A673 (cell line): ENCODE results near the gene FAM174B. TPM values are rescaled to one million over a fixed set of nuclear protein-coding genes. Genes with fewer than 3 reads are reported as not detected.

Experiments
- BruUV-seq: library from RNA; stranded (reverse); fragments of 400-500 nt; replicated peaks from 2 replicates; lab custom pipeline; 2021; lab: Mats Ljungman, UMichigan
- CTCF ChIA-PET: fragments of 300-600 bp; sonication (Branson Sonifier 250); formaldehyde crosslinking; loops from one replicate; lab custom pipeline; 2022; ENCODE audit warnings: antibody characterized with exemption; lab: Charles Lee
- POLR2A ChIA-PET: fragments of 300-600 bp; sonication (Branson Sonifier 250); formaldehyde crosslinking; loops from one replicate; lab custom pipeline; 2022; ENCODE audit warnings: antibody characterized with exemption; ENCODE audit not compliant: low non-redundant PET; lab: Charles Lee
- DNase-seq: peaks from one replicate; pipeline ENCODE4 v3.0.0-alpha.2; 2015; ENCODE audit warnings: low spot score
- H3K27ac ChIP-seq: fragments of 200-600 bp; sonication (generic); 2 replicates; pipeline ENCODE4 v1.5.1; 2016; ENCODE audit warnings: mixed run types, low read depth, mild to moderate bottlenecking, mixed read lengths, antibody characterized with exemption, low read length; ENCODE audit not compliant: poor library complexity, severe bottlenecking
- H3K27me3 ChIP-seq: fragments of 200-600 bp; sonication (generic); replicated peaks from 2 replicates; pipeline ENCODE4 v1.6.1; 2017; ENCODE audit warnings: mixed run types, low read depth, mild to moderate bottlenecking, mixed read lengths, antibody characterized with exemption, low read length; ENCODE audit not compliant: insufficient read depth, poor library complexity
- H3K36me3 ChIP-seq: fragments of 200-600 bp; sonication (generic); 2 replicates; pipeline ENCODE4 v1.6.1; 2016; ENCODE audit warnings: mixed run types, mild to moderate bottlenecking, mixed read lengths, antibody characterized with exemption, low read length; ENCODE audit not compliant: insufficient read depth, poor library complexity, severe bottlenecking
- H3K4me1 ChIP-seq: fragments of 200-600 bp; sonication (generic); 2 replicates; pipeline ENCODE4 v1.6.1; 2017; ENCODE audit warnings: mixed run types, mild to moderate bottlenecking, mixed read lengths, antibody characterized with exemption, low read length; ENCODE audit not compliant: insufficient read depth, poor library complexity, severe bottlenecking
- H3K4me3 ChIP-seq: fragments of 200-600 bp; sonication (generic); 2 replicates; pipeline ENCODE4 v1.5.1; 2016; ENCODE audit warnings: low read depth, mixed run types, mild to moderate bottlenecking, mixed read lengths, low read length; ENCODE audit not compliant: poor library complexity, severe bottlenecking
- H3K9me3 ChIP-seq: fragments of 200-600 bp; sonication (generic); 2 replicates; pipeline ENCODE4 v1.6.1; 2016; ENCODE audit warnings: mixed run types, low read depth, mild to moderate bottlenecking, mixed read lengths, antibody characterized with exemption, low read length; ENCODE audit not compliant: poor library complexity, severe bottlenecking
- CTCF ChIP-seq: fragments of 300-800, 200-600 bp; sonication (generic); conservative IDR thresholded peaks from 2 replicates; pipeline ENCODE4 v1.5.1; 2017; ENCODE audit warnings: low read depth, mild to moderate bottlenecking, antibody characterized with exemption, low read length, moderate library complexity, mixed read lengths
- EZH2 ChIP-seq: fragments of 200-600 bp; sonication (generic); IDR thresholded peaks from 2 replicates; pipeline ENCODE4 v1.6.1; 2017; ENCODE audit warnings: borderline replicate concordance, low read depth, mild to moderate bottlenecking, mixed read lengths, antibody characterized with exemption, low read length; ENCODE audit not compliant: poor library complexity, severe bottlenecking
- intact Hi-C: fragments of 100-400 bp; cut with micrococcal nuclease; formaldehyde crosslinking; loops from one replicate; pipeline ENCODE4 v1.10.0; 2022; ENCODE audit not compliant: unreplicated experiment
- total RNA-seq: library from RNA; stranded (reverse); gene quantifications from 2 replicates; pipeline ENCODE4 v1.2.3, GENCODE V29; 2021

Gene FAM174B
- total RNA-seq, 1 experiment from 2014 or later: 3.7 TPM

GRCh38 chr15:92670621-92671020 is 15.0 kb upstream of the FAM174B start:
- ChIA-PET POLR2A (no interaction called here), CTCF (no interaction called here)
- no peaks in the 10 kb centered on the region for H3K27me3 ChIP-seq
- H3K9me3 ChIP-seq: no peaks in the 10 kb centered on the region
- no peak overlapping the region for H3K27ac ChIP-seq
- DNase-seq: no peak
- no peaks in the 10 kb centered on the region for H3K36me3 ChIP-seq
- no TSS peak for BruUV-seq
- no peak overlapping the region for H3K4me3 ChIP-seq
- TF ChIP-seq CTCF: no peak
- intact Hi-C loops: no loop called here
- H3K4me1 ChIP-seq: no peaks in the 10 kb centered on the region

- Histone ChIP-seq H3K27me3 (no peaks in the 10 kb centered on the region), H3K27ac (no peak overlapping the region), H3K9me3 (no peaks in the 10 kb centered on the region), H3K36me3 (no peaks in the 10 kb centered on the region), H3K4me1 (peaks cover 4% of the 10 kb centered on the region), H3K4me3 (no peak overlapping the region)
- no TSS peak for BruUV-seq
- DNase-seq: no peak
- TF ChIP-seq EZH2 (no peak), CTCF (no peak)
- ChIA-PET CTCF (no interaction called here), POLR2A (no interaction called here)
- intact Hi-C loops: no loop called here
Measured at GRCh38 chr15:92669432-92669831, 13.9 kb upstream of the FAM174B start.

- ChIA-PET CTCF (no interaction called here), POLR2A (no interaction called here)
- intact Hi-C loops: no loop called here
- no TSS peak for BruUV-seq
- Histone ChIP-seq H3K9me3 (no peaks in the 10 kb centered on the region), H3K4me3 (no peak overlapping the region), H3K4me1 (peaks cover 4% of the 10 kb centered on the region), H3K36me3 (no peaks in the 10 kb centered on the region), H3K27me3 (no peaks in the 10 kb centered on the region), H3K27ac (no peak overlapping the region)
- DNase-seq: no peak
- TF ChIP-seq EZH2 (no peak), CTCF (no peak)
Measured at GRCh38 chr15:92668620-92669019, 13.0 kb upstream of the FAM174B start.
